K562 (cell line): ENCODE data around the gene LAMA5. TPM values are rescaled to one million over a fixed set of nuclear protein-coding genes. Genes with fewer than 3 reads are reported as not detected.

Source experiments
- ATAC-seq: fragments of 200-7000 bp; cut with Tn5 transposase; 3 replicates; pipeline ENCODE4 v1.9.1; 2020; ENCODE audit warnings: moderate library complexity
- BruUV-seq: library from RNA; stranded (reverse); fragments of 400-500 nt; replicated peaks from 2 replicates; lab custom pipeline; 2021; lab: Mats Ljungman, UMichigan
- CTCF ChIA-PET: fragments of 300-600 bp; formaldehyde crosslinking; extraction: SDS; loops from one replicate; lab custom pipeline; 2021; ENCODE audit warnings: low intra/inter-chr PET ratio; lab: Yijun Ruan, JAX
- POLR2A ChIA-PET: fragments of 300-600, 350-650 bp; sonication (Branson Sonifier 250); formaldehyde crosslinking; extraction: SDS; loops from one replicate; lab custom pipeline; 2021; ENCODE audit warnings: antibody characterized with exemption, inconsistent platforms; lab: Yijun Ruan, JAX
- DNase-seq, 4 experiments: peaks; one replicate each; pipeline versions ENCODE4 v3.0.0 to v3.0.0-alpha.2; 2011 to 2018; ENCODE audit warnings: low spot score in 3 of 4, mixed read lengths in 3 of 4; ENCODE audit errors: extremely low read depth in 1 of 4
- FAIRE-seq: peaks from 2 replicates; lab custom pipeline; 2011; peaks lifted over from hg19 to GRCh38; lab: Jason Lieb, UNC
- H2AFZ ChIP-seq: 2 replicates; pipeline ENCODE4 v1.6.0; 2011; ENCODE audit warnings: low read depth, low read length, control low read depth, inconsistent platforms
- H3K27ac ChIP-seq: fragments of 200-600 bp; 3 replicates; pipeline ENCODE4 v1.8.0; 2011; ENCODE audit warnings: low read depth, mild to moderate bottlenecking, control low read depth, inconsistent platforms, low read length, moderate library complexity, mixed read lengths; ENCODE audit errors: extremely low read depth
- H3K27me3 ChIP-seq, 2 experiments: fragments of 300-600 bp in 1 of 2; 2 replicates in 1 of 2; 3 replicates in 1 of 2; pipeline versions ENCODE4 v1.6.0 to v1.8.0; 2011; ENCODE audit warnings: inconsistent platforms in 2 of 2, low read length in 2 of 2, mild to moderate bottlenecking in 1 of 2, mixed read lengths in 1 of 2, moderate library complexity in 1 of 2; ENCODE audit not compliant: control insufficient read depth in 2 of 2, insufficient read depth in 2 of 2
- H3K36me3 ChIP-seq: fragments of 300-600 bp; 3 replicates; pipeline ENCODE4 v1.8.0; 2011; ENCODE audit warnings: mild to moderate bottlenecking, low read length, inconsistent platforms; ENCODE audit not compliant: control insufficient read depth, insufficient read depth
- H3K4me1 ChIP-seq, 2 experiments: fragments of 200-600 bp in 1 of 2; replicated peaks in 1 of 2; 2 replicates in 1 of 2; 3 replicates in 1 of 2; pipeline versions ENCODE4 v1.5.1 to v1.8.0; 2011; ENCODE audit warnings: inconsistent platforms in 2 of 2, low read length in 2 of 2, mild to moderate bottlenecking in 1 of 2, mixed read lengths in 1 of 2, moderate library complexity in 1 of 2; ENCODE audit not compliant: control insufficient read depth in 2 of 2, insufficient read depth in 2 of 2
- H3K4me2 ChIP-seq: 2 replicates; pipeline ENCODE4 v1.6.1; 2011; ENCODE audit warnings: low read length, control low read depth, inconsistent platforms, mixed read lengths; ENCODE audit not compliant: insufficient read depth
- H3K4me3 ChIP-seq: fragments of 200-600 bp; sonication (generic), shearing (Covaris generic); 2 replicates; pipeline ENCODE4 v1.5.1; 2016; ENCODE audit warnings: control low read depth, inconsistent platforms
- H3K79me2 ChIP-seq: fragments of 200-600 bp; 3 replicates; pipeline ENCODE4 v1.8.0; 2011; ENCODE audit warnings: low read length, inconsistent platforms; ENCODE audit not compliant: control insufficient read depth, insufficient read depth
- H3K9ac ChIP-seq, 2 experiments: 2 replicates each; pipeline versions ENCODE4 v1.6.0 to v1.6.1; 2011; ENCODE audit warnings: low read depth in 2 of 2, low read length in 2 of 2, control low read depth in 1 of 2, inconsistent platforms in 1 of 2, mild to moderate bottlenecking in 1 of 2, mixed read lengths in 1 of 2; ENCODE audit not compliant: insufficient read depth in 1 of 2
- H3K9me1 ChIP-seq: one replicate; pipeline ENCODE4 v1.6.0; 2011; ENCODE audit warnings: inconsistent platforms, mild to moderate bottlenecking, low read length, moderate library complexity; ENCODE audit not compliant: control insufficient read depth, insufficient read depth
- H3K9me3 ChIP-seq: replicated peaks from 2 replicates; pipeline ENCODE4 v1.5.1; 2011; ENCODE audit warnings: low read depth, low read length, inconsistent platforms; ENCODE audit not compliant: control insufficient read depth, insufficient read depth
- H4K20me1 ChIP-seq: replicated peaks from 2 replicates; pipeline ENCODE4 v1.6.1; 2011; ENCODE audit warnings: low read length, inconsistent platforms, mixed read lengths; ENCODE audit not compliant: control insufficient read depth, insufficient read depth
- DIDO1 ChIP-seq: fragments of 450-650 bp; IDR thresholded peaks from 2 replicates; pipeline ENCODE4 v1.6.1; 2016; ENCODE audit warnings: low read depth, missing biosample characterization, missing genetic modification characterization
- EGR1 ChIP-seq: fragments of 450-650 bp; conservative IDR thresholded peaks from 2 replicates; pipeline ENCODE4 v1.6.1; 2017; ENCODE audit warnings: mild to moderate bottlenecking
- ETV5 ChIP-seq: sonication (generic); formaldehyde crosslinking; IDR thresholded peaks from 2 replicates; pipeline ENCODE4 v1.4.0; 2020; ENCODE audit warnings: low read depth, mild to moderate bottlenecking, missing genetic modification reagents
- KLF16 ChIP-seq: IDR thresholded peaks from 2 replicates; pipeline ENCODE4 v1.6.1; 2016; ENCODE audit warnings: antibody characterized with exemption
- MAFF ChIP-seq: IDR thresholded peaks from 2 replicates; pipeline ENCODE4 v1.6.1; 2012; ENCODE audit warnings: low read length, improper control_type of control experiment
- NR1H2 ChIP-seq: sonication (generic); formaldehyde crosslinking; IDR thresholded peaks from 2 replicates; pipeline ENCODE4 v1.4.0; 2020; ENCODE audit warnings: mild to moderate bottlenecking, missing genetic modification reagents
- NR2F6 ChIP-seq: fragments of 450-650 bp; formaldehyde crosslinking; IDR thresholded peaks from 2 replicates; pipeline ENCODE4 v1.4.0; 2020; ENCODE audit warnings: mild to moderate bottlenecking
- POU5F1 ChIP-seq: fragments of 150-350 bp; IDR thresholded peaks from 2 replicates; pipeline ENCODE4 v1.6.1; 2014; ENCODE audit warnings: borderline replicate concordance, low read length, low read depth, mild to moderate bottlenecking; ENCODE audit not compliant: partially characterized antibody
- SP2 ChIP-seq: IDR thresholded peaks from 2 replicates; pipeline ENCODE4 v1.6.1; 2011; ENCODE audit warnings: mild to moderate bottlenecking, low read depth, low read length, moderate library complexity; ENCODE audit not compliant: poor library complexity, severe bottlenecking; ENCODE audit errors: extremely low read depth
- TAF7 ChIP-seq: fragments of 450-650 bp; IDR thresholded peaks from 2 replicates; pipeline ENCODE4 v1.6.1; 2016; ENCODE audit warnings: missing genetic modification characterization, missing compliant biosample characterization
- TBP ChIP-seq: optimal IDR thresholded peaks from 2 replicates; pipeline ENCODE3; 2011; ENCODE audit warnings: low read depth, low read length, improper control_type of control experiment
- ZKSCAN3 ChIP-seq: fragments of 250-450 bp; sonication (Bioruptor Pico); IDR thresholded peaks from 2 replicates; pipeline ENCODE4 v1.4.0; 2020
- ZNF224 ChIP-seq: sonication (generic); formaldehyde crosslinking; IDR thresholded peaks from 2 replicates; pipeline ENCODE4 v1.8.0; 2022; ENCODE audit warnings: mild to moderate bottlenecking, missing genetic modification reagents
- ZNF77 ChIP-seq: fragments of 250-450 bp; sonication (Bioruptor Pico); IDR thresholded peaks from 2 replicates; pipeline ENCODE4 v1.5.0; 2020
- WGBS: fragments of 100-300 bp; shearing (Covaris generic); methylation state at CpG from one replicate; pipeline ENCODE4 v1.1.6; 2016; ENCODE audit warnings: low coverage, mixed read lengths; ENCODE audit not compliant: insufficient coverage; ENCODE audit errors: missing lambda C conversion rate; 5-methylcytosine and 5-hydroxymethylcytosine counted together
- in situ Hi-C: fragments of 300-500 bp; cut with MboI; formaldehyde crosslinking; loops from 4 replicates; pipeline ENCODE4 v1.15.0; 2018; ENCODE audit warnings: inconsistent platforms, mixed read lengths
- intact Hi-C: fragments of 100-400 bp; cut with micrococcal nuclease; formaldehyde crosslinking; loops from 2 replicates; pipeline ENCODE4 v1.14.2; 2022
- polyA plus RNA-seq, 8 experiments: library from polyadenylated mRNA; depleted of rRNA in 4 of 8; stranded (reverse) in 5 of 8; unstranded in 3 of 8; fragments of >200 nt; fragmentation: Nextera tagmentation in 2 of 8; fragmentation: Illumina TruSeq in 1 of 8; extraction: Ambion mirVana in 2 of 8; extraction: Trizol in 1 of 8; gene quantifications; 2 replicates each; pipeline versions ENCODE4 v1.2.1 to v1.2.3, GENCODE V29; 2011 to 2014; ENCODE audit warnings: inconsistent platforms in 1 of 8, missing spikeins in 1 of 8
- total RNA-seq, 7 experiments: library from RNA; depleted of rRNA in 6 of 7; stranded (reverse); fragments of >200 nt in 6 of 7; fragmentation: Illumina TruSeq in 2 of 7; extraction: Trizol in 2 of 7; gene quantifications; 2 replicates each; pipeline versions ENCODE4 v1.2.1 to v1.2.3, GENCODE V29; 2011 to 2021; ENCODE audit warnings: low replicate concordance in 1 of 7
- TF ChIP-seq, protein P1 (sequence below), 2 experiments: fragments of 450-650 bp; IDR thresholded peaks; 2 replicates each; pipeline ENCODE4 v1.6.1; 2018; ENCODE audit warnings: mild to moderate bottlenecking in 2 of 2, low read depth in 1 of 2; ENCODE audit not compliant: partially characterized antibody in 2 of 2
- TF ChIP-seq, protein P2 (sequence below): fragments of 450-650 bp; formaldehyde crosslinking; conservative IDR thresholded peaks from 2 replicates; pipeline ENCODE4 v1.4.0; 2022; ENCODE audit warnings: mild to moderate bottlenecking, missing genetic modification characterization
- TF ChIP-seq, protein P3 (sequence below): fragments of 250-450 bp; sonication (Bioruptor Pico); IDR thresholded peaks from 2 replicates; pipeline ENCODE4 v1.4.0; 2020; ENCODE audit warnings: mild to moderate bottlenecking

LAMA5 gene
- total and polyA plus RNA-seq, 9 of the 15 experiments (the other 6 are each of a cell fraction or from before 2014, with no cell fraction given), result 0.31 to 101 (median 7.8) TPM

DNA sequence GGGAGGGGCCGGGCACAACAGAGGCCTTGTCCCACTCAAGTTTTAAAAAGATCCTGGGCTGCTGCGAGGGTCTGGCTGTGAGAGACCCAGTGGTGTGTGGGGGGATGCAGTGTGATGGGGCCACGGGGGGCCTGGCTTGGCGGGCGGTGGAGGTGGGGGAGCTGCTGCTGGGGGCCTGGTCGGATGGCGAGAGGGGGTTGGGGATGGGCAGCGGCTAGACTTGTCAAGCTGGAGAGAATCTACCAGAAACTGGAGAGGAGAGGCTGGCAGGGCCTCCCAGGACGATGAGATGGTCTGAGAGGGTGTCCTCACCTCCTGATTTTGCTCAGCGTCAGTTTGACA lies 24.9 kb upstream of the LAMA5 start:
- no peak overlapping the region for H3K4me2 ChIP-seq
- peaks cover 12% of the 10 kb centered on the region for H3K9me1 ChIP-seq
- POLR2A ChIA-PET, result interaction anchor here (5.1 kb wide), 1 partner anchor 9 kb away, joined by 28 read pairs; no protein-coding TSS in a partner anchor
- CTCF ChIA-PET, result no interaction called here
- H3K4me3 ChIP-seq, result no peak overlapping the region
- peaks cover 41% of the 10 kb centered on the region for H3K36me3 ChIP-seq
- H2AFZ ChIP-seq, result no peak overlapping the region
- no peaks in the 10 kb centered on the region for H3K9me3 ChIP-seq
- WGBS, result 57% methylated on average over 4 of the region's 10 CpGs
- peaks cover 9% of the 10 kb centered on the region for H4K20me1 ChIP-seq
- no peak overlapping the region for H3K9ac ChIP-seq
- DNase-seq, result no peak
- peaks cover 28% of the 10 kb centered on the region for H3K79me2 ChIP-seq
- H3K27me3 ChIP-seq, result no peaks in the 10 kb centered on the region
- TF ChIP-seq, protein P1, sequence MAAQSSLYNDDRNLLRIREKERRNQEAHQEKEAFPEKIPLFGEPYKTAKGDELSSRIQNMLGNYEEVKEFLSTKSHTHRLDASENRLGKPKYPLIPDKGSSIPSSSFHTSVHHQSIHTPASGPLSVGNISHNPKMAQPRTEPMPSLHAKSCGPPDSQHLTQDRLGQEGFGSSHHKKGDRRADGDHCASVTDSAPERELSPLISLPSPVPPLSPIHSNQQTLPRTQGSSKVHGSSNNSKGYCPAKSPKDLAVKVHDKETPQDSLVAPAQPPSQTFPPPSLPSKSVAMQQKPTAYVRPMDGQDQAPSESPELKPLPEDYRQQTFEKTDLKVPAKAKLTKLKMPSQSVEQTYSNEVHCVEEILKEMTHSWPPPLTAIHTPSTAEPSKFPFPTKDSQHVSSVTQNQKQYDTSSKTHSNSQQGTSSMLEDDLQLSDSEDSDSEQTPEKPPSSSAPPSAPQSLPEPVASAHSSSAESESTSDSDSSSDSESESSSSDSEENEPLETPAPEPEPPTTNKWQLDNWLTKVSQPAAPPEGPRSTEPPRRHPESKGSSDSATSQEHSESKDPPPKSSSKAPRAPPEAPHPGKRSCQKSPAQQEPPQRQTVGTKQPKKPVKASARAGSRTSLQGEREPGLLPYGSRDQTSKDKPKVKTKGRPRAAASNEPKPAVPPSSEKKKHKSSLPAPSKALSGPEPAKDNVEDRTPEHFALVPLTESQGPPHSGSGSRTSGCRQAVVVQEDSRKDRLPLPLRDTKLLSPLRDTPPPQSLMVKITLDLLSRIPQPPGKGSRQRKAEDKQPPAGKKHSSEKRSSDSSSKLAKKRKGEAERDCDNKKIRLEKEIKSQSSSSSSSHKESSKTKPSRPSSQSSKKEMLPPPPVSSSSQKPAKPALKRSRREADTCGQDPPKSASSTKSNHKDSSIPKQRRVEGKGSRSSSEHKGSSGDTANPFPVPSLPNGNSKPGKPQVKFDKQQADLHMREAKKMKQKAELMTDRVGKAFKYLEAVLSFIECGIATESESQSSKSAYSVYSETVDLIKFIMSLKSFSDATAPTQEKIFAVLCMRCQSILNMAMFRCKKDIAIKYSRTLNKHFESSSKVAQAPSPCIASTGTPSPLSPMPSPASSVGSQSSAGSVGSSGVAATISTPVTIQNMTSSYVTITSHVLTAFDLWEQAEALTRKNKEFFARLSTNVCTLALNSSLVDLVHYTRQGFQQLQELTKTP (IDR thresholded peaks at IDR 0.05; ENCODE audit: low read depth in 1 of 2, partially characterized antibody in 2 of 2), result no peak
- no peak for TF ChIP-seq TBP
- no peak for TF ChIP-seq ZNF224
- TF ChIP-seq EGR1, result no peak
- TF ChIP-seq MAFF, result no peak
- TF ChIP-seq, protein P2, sequence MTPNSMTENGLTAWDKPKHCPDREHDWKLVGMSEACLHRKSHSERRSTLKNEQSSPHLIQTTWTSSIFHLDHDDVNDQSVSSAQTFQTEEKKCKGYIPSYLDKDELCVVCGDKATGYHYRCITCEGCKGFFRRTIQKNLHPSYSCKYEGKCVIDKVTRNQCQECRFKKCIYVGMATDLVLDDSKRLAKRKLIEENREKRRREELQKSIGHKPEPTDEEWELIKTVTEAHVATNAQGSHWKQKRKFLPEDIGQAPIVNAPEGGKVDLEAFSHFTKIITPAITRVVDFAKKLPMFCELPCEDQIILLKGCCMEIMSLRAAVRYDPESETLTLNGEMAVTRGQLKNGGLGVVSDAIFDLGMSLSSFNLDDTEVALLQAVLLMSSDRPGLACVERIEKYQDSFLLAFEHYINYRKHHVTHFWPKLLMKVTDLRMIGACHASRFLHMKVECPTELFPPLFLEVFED (CRISPR knock-in tag), result no peak
- TF ChIP-seq, protein P3, sequence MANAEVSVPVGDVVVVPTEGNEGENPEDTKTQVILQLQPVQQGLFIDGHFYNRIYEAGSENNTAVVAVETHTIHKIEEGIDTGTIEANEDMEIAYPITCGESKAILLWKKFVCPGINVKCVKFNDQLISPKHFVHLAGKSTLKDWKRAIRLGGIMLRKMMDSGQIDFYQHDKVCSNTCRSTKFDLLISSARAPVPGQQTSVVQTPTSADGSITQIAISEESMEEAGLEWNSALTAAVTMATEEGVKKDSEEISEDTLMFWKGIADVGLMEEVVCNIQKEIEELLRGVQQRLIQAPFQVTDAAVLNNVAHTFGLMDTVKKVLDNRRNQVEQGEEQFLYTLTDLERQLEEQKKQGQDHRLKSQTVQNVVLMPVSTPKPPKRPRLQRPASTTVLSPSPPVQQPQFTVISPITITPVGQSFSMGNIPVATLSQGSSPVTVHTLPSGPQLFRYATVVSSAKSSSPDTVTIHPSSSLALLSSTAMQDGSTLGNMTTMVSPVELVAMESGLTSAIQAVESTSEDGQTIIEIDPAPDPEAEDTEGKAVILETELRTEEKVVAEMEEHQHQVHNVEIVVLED (CRISPR knock-in tag), result no peak
- TF ChIP-seq NR1H2 (CRISPR knock-in tag), result no peak
- TF ChIP-seq ZNF77 (CRISPR knock-in tag), result no peak
- no peak for TF ChIP-seq DIDO1 (tag)
- no peak for TF ChIP-seq KLF16
- no peak for TF ChIP-seq TAF7 (tag)
- no peak for TF ChIP-seq ZKSCAN3 (CRISPR knock-in tag)
- TF ChIP-seq POU5F1, result no peak
- TF ChIP-seq NR2F6, result no peak
- no peak for TF ChIP-seq SP2
- TF ChIP-seq ETV5, result no peak
- no peak overlapping the region for H3K27ac ChIP-seq
- in situ Hi-C loops, result no loop called here
- H3K4me1 ChIP-seq, result peaks cover 11 to 66% of the 10 kb centered on the region in 2 experiments; a peak in 4 of 5 replicates
- intact Hi-C loops, result no loop called here
- ATAC-seq, result no peak
- BruUV-seq, result no TSS peak
- FAIRE-seq, result no peak
